ENCODE results near the gene NEUROD1.
"Not testable (repeated sequence)": the region's sequence is repeated elsewhere in the genome, so short reads cannot be mapped to it uniquely, and the experiment has no call there.

The NEUROD1 gene

DNA sequence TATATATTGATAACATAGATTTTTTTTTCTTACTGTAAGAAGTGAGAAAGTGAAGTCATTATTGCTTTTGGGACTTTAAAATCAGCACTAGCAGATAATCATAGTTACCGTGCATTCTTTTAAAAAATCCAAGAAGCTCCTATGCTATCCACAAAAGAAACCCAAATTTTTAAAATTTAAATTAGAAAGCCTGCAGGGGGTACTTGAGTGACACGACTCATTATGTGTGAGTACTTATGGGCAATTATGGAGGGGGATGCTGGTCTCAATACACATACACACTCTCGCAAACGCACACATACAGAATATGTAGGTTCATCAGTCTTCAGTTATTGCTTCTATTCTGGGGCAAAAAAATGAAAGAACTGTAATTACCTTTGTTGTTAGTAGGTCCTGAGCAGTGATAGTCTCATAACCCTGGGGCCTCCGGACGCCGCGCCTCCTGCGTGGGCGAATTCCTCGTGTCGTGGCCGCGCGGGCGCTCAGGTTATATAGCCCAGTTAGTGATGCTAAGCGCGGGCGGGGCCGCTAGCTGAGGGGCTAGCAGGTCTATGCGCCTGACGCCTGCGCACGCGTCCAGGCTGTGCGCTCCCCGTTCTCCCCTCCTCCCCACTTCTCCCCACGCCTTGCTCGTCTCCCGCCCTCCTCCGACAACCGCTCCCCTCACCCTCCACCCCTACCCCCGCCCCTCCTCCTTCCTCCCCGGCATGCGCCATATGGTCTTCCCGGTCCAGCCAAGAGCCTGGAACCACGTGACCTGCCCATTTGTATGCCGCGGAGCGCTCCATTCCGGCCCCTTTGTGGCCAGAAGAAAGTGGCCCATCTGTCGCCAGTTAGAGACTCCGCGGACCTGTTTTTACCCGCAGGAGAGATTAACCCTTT, at the start of gene NEUROD1:
Gene NEUROD1, minus strand, starts transcription at position 463 of the 882 bp plus-strand sequence. CDS start 1,657 bp downstream, outside the sequence.
- peak; percentile 5 to 6 for DNase-seq

DNA sequence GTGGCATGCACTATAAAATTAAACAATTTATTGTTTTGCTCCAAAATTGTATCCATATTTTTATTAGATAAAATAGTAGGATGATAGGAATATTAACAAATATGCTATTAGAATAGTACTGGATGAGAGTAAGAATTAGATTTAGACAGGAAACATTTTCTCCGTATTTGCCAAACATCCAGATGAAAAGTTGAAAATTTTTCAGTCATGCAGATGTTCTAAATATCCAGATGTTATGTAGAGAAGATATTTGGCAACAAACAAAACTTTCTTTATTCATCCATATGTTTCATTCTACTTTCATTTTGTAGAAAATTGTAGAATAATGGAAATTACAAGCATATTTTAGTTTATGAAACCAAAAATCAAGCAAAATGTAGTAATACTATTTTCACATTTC, 45.2 kb upstream of the NEUROD1 start:
- DNase-seq = no peak

- DNase-seq = no peak
Observed at GRCh38 chr2:181724662-181725061, 44.3 kb upstream of the NEUROD1 start.

GRCh38 chr2:181723731-181724130, 43.4 kb upstream of the NEUROD1 start:
- no peak for DNase-seq

DNA sequence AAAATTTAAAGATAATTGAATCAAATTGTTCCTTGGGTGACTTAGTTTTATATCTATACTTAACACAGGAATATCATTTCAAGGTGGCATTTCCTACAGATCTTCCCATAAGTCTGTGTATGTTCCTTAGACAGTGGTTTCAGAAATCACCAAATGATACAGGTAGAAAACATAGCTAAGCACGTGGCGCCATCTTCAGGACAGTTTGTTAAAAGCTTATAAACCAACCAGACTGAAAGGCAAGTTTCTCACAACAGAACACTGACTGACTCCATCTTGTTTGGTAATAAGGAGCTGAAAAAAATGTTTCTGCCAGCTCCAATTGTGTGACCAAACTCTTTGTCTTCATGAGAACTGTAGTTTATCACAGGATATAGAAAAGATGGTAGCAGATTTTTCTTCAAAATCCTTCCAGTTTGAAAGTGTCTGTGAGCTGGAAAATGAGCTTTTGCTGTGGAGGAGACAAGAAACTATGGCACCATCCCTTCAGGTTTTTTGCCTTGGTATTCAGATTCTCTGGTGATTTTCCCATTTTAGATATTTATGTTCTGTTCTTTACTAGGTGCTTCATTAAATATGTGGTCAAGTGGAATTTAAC, 34.8 kb upstream of the NEUROD1 start:
- DNase-seq = peak; percentile 41 to 65

GRCh38 chr2:181711051-181711450, 30.7 kb upstream of the NEUROD1 start:
- DNase-seq = not testable (repeated sequence)

- not testable (repeated sequence) for DNase-seq
Observed at GRCh38 chr2:181702519-181702918, 22.2 kb upstream of the NEUROD1 start.

- no peak for DNase-seq
Observed at GRCh38 chr2:181698223-181698622, 17.9 kb upstream of the NEUROD1 start.

DNA sequence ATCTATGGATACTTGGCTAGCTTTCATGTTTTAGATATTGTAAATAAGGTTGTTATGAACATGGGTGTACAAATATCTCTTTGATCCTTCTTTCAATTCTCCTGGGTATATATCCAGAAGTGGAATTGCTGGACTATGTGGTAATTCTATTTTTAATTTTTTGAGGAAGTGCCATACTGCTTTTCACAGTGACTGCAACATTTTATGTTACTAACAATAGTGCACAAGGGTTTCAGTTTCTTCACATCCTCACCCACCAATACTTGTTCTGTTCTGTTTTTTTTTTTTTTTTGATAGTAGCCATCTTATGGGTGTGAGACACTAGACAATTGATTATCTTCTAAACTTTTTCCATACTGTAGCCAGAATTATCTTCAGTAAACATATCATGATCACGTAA, 17.3 kb upstream of the NEUROD1 start:
- DNase-seq = no peak

GRCh38 chr2:181697126-181697525, 16.8 kb upstream of the NEUROD1 start:
- no peak for DNase-seq

- no peak for DNase-seq
Observed at GRCh38 chr2:181694271-181694670, 14.0 kb upstream of the NEUROD1 start.

GRCh38 chr2:181690860-181691259, 10.5 kb upstream of the NEUROD1 start:
- DNase-seq = no peak

- no peak for DNase-seq
Observed at GRCh38 chr2:181686576-181687185, 6.4 kb upstream of the NEUROD1 start.

- DNase-seq = no peak
Observed at GRCh38 chr2:181685150-181685688, 4.9 kb upstream of the NEUROD1 start.

DNA sequence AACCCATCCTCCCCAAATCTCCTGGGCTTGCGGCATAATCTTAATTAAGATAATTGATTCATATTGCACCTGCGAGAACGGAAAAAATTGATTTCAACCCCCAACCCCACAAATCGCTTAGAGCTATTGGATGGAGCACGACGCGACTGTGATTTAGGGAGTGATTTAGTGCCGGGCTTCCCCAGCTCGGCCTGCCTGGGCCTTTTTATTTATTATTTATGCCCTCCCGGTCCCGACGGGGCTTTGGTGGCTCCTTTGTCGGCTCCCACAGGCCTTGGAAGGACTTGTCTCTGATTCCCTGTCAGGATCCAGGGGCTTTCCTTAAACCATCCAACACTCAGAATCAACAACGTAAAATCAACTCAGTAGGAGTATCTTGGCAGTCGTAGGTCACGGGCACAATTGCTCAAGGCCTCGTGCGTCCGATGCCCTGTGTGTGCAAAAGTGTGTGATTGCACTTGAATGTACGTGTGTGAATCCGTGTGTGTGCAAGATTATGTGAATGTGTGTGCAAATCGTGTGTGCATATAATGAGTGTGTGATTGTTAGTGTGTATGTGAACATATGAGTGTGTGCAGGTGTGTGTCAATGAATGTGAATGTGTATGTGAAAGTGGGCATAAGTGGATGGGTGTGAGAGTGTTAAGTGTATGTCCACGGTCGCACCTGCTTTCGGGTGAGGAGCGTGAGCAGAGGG, 4.3 kb upstream of the NEUROD1 start:
- no peak for DNase-seq

DNA sequence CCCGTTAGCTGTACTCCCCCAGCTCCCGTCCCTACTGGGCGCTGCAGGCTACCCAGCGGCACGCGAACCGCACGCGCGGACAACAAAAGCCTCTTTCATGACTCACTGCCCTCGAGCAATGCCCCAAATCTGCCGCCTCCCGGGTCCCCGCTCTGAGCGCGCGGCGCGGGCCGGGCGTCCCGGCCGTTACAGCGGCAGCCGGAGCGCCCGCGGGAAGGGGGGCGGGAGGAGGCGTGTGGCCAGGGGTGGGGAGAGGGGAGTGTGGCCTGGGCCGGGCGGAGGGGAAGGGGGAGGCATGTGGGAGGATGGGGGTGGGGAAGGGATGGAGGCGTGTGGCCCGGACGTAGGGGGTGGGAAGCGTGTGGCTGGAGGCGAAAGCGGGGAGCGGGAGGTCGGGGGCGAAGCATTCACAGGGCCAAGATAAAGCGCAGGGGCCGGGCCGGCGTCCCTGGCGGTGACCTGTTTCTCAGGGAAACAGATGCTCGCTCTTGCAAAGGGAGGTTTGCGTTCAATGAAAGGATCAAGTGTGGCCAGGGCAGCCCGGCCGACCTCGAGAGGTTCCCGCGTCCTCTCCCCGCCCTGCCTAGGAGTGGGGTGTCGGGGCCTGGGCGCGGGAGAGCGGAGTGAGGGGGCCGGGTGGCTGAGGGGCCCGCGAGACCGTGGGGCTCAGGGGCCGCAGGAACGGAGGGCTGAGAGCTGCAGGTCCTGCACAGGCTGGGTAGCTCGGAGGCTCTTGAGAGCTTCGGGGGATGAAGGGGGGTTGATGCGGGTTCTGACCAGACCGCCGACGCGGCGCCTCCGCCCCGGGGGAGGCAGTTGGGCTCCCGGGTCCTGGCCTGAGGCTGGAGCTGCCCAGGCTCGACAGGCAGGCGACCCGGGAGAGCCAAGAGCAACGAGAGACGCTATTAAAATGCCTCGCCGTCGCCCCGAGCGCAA, 3.5 kb upstream of the NEUROD1 start:
- DNase-seq = no peak

- no peak for DNase-seq
Observed at GRCh38 chr2:181682795-181683517, 2.6 kb upstream of the NEUROD1 start.

DNA sequence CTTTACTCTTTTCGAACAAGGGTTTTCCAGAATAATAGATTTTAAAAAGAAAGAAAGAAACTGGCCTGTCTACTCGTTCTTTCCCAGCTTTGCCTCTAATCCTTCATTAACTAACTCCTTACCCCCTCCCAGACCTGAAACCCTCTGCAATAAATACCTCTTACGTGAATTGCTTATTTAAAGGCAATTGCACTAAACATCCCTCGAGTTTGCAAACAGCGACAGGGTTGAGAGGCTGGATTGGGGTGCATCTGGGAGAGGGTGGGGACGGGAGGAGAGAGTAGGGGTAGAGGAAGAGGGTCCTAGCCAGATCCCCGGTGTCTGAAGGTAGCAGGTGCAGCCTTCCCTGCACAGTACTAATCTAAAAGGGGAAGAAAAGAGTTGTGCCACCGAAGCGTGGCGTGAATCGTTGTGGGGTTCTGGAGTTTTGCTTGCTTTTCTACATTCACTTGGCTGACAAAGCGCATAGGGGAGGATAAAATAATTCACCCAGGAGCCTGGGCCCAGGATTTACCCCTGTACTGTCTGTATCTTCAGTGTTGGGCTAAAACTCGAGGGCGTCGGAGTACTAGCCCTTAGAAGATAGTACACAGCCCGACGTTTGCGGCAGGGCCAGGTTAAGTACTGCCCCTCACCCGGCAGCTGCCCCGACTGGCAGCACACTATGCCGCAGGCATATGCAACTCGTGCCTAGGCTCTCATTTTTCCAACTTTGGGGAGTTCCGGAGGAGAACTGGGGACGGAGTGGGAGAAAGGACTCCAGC, 1.9 kb upstream of the NEUROD1 start:
- DNase-seq = no peak

DNA sequence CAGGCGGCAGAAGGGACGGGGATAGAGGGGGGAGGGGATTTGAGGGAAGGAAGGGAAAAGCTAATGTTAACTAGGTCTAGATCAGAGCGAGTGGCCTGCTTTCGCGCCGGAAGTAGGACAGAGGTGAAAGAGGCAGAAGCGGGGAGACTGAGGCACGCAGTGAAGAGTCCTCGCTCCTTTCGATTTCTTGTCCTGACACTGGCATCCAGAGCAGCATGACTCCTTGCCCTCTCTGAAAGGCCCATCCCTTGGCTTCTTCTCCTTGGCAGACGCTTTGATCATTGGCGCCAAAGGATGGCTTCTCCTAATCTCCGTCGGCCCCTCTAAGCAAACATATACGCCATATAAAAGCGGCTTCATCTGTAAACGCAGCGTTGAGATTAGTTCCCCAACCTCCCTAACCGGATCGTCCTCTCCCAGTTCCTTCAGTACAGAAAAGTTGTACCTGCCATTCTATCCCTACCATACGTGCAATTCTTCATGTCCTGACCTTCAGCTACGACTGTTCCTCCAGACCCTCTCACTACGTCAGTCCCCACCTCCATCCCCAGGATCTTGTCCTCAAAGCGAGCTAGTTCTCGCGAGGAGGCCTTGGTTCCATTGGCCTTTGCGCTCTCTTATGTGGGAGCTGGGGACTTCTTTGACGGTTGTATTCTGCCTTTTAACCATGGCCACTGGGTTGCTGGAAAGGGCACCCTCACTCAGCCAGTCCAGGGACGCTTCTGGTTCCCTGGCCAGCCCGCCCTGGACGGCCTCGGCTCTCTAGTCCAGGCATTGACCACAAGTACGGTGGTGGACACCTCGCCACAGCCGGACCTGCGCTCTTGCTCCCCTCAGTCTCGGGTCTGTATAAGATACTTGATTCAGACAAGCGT, 857 bp upstream of the NEUROD1 start:
- DNase-seq = no peak
